Prostate gland (tissue), 2 donors: ENCODE measurements around the gene CHST15.

Experiments
- CTCF ChIP-seq, 4 experiments: fragments of 200-600 bp in 2 of 4; fragments of 450-650 bp in 2 of 4; sonication (generic) in 2 of 4; IDR thresholded peaks; 1 replicate in 3 of 4; 2 replicates in 1 of 4; pipeline ENCODE4 v1.5.1; 2016 to 2019; ENCODE audit warnings: antibody characterized with exemption in 4 of 4, mild to moderate bottlenecking in 2 of 4, moderate library complexity in 2 of 4
- POLR2AphosphoS5 ChIP-seq: sonication (generic); formaldehyde crosslinking; IDR thresholded peaks from one replicate; pipeline ENCODE4 v1.6.1; 2017; ENCODE audit warnings: antibody characterized with exemption

- TF ChIP-seq CTCF (IDR thresholded peaks at IDR 0.05), result no peak
- no peak for TF ChIP-seq POLR2AphosphoS5
Observed at GRCh38 chr10:124025152-124025551, 68.2 kb downstream of the CHST15 start.
